HG03439 (cell line): ENCODE measurements around the gene CCNL2.
"Not testable (repeated sequence)": the region's sequence is repeated elsewhere in the genome, so short reads cannot be mapped to it uniquely, and the experiment has no call there.

Experiments used
- ATAC-seq: cut with Tn5 transposase; IDR thresholded peaks from one replicate; pipeline ENCODE4 v1.9.1; 2021; ENCODE audit warnings: mild to moderate bottlenecking, moderate library complexity; ENCODE audit not compliant: unreplicated experiment

The CCNL2 gene

GRCh38 chr1:1400576-1401456 lies 1.7 kb upstream of the CCNL2 start:
- no peak for ATAC-seq

GRCh38 chr1:1399872-1400575 lies 889 bp upstream of the CCNL2 start:
- peak; percentile 2 for ATAC-seq

GRCh38 chr1:1398677-1399186 lies 403 bp downstream of the CCNL2 start:
- peak; percentile 14 for ATAC-seq

- ATAC-seq: no peak
Measured at GRCh38 chr1:1397839-1398523, 1.2 kb downstream of the CCNL2 start.

GRCh38 chr1:1395166-1395565 lies 4.0 kb downstream of the CCNL2 start:
- ATAC-seq: no peak

GRCh38 chr1:1394116-1394515 lies 5.0 kb downstream of the CCNL2 start:
- no peak for ATAC-seq

GRCh38 chr1:1393428-1393827 lies 5.7 kb downstream of the CCNL2 start:
- ATAC-seq: no peak

- ATAC-seq: no peak
Measured at GRCh38 chr1:1393014-1393413, 6.1 kb downstream of the CCNL2 start.

GRCh38 chr1:1391225-1391624 lies 7.9 kb downstream of the CCNL2 start:
- no peak for ATAC-seq

- no peak for ATAC-seq
Measured at GRCh38 chr1:1390675-1391074, 8.5 kb downstream of the CCNL2 start.

GRCh38 chr1:1388078-1388472 lies 11.1 kb downstream of the CCNL2 start:
- ATAC-seq: no peak

GRCh38 chr1:1387098-1388077 lies 11.7 kb downstream of the CCNL2 start:
- no peak for ATAC-seq

GRCh38 chr1:1385931-1386330 lies 13.2 kb downstream of the CCNL2 start:
- ATAC-seq: no peak

- ATAC-seq: not testable (repeated sequence)
Measured at GRCh38 chr1:1385339-1385738, 13.8 kb downstream of the CCNL2 start.

- ATAC-seq: no peak
Measured at GRCh38 chr1:1381294-1381693, 17.8 kb downstream of the CCNL2 start.

- no peak for ATAC-seq
Measured at GRCh38 chr1:1380860-1381259, 18.3 kb downstream of the CCNL2 start.

- no peak for ATAC-seq
Measured at GRCh38 chr1:1377540-1378205, 21.5 kb downstream of the CCNL2 start.

GRCh38 chr1:1376551-1377226 lies 22.4 kb downstream of the CCNL2 start:
- no peak for ATAC-seq
